HG03520 (cell line): ENCODE results near the gene STRA6.

ENCODE experiments used
- ATAC-seq: cut with Tn5 transposase; IDR thresholded peaks from one replicate; pipeline ENCODE4 v1.9.1; 2021; ENCODE audit warnings: mild to moderate bottlenecking, moderate library complexity; ENCODE audit not compliant: unreplicated experiment

Gene STRA6

DNA sequence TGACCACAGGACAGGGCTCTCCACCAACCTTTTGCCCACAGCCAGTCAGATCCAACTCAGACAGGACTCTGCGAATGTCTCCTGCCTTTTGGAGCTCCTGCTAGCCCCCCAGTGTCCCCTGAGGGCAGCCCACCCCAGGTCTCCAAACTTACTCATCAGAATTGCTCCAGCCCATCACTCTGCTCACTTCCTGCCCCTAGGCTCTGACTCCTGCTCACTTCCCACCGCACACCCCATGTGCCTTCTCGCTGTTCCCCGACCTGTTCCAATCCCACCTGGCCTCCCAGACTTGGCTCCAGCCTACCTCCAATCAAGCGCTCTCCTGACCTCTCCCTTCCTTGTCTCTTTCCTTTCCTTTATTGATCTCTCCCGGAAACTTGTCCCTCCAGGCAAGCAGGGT is 5.9 kb upstream of the STRA6 start:
- no peak for ATAC-seq

DNA sequence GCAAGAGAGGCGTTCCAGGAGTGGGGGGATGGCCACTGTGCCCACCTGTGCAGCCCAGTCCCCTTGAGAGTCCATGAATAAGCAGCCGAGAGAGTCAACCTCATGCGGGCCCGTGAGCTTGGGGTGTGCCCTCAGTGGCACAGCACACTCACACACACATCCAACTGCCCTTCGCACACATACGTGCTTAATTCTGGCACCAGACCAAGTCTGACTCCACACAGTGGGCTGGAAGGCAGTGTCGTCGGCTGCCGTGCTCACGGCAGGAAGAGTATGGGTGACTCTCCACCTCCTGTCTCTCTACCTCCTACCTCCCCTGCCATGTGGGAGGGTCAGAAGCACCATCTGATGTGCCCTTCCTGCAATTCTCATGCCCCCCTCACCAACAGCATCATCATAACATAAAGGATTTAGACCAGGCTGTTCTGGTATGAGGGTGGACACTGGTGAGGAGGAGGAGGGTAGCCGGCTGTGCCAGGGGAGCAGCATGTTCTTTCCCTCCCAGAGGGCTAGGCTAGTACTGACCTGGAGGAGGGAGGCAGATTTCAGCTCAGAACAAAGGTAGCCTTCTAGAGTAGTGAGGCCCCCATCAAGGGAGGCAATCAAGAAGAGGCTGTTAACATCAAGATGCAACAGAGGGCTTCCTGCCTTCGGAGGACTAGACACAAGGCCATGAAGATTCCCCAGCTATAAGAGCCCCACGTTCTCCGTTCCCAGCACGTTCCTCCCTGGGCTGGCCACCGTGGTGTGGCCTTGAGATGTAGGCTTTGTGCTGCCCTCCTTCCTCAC is 5.3 kb upstream of the STRA6 start:
- no peak for ATAC-seq

DNA sequence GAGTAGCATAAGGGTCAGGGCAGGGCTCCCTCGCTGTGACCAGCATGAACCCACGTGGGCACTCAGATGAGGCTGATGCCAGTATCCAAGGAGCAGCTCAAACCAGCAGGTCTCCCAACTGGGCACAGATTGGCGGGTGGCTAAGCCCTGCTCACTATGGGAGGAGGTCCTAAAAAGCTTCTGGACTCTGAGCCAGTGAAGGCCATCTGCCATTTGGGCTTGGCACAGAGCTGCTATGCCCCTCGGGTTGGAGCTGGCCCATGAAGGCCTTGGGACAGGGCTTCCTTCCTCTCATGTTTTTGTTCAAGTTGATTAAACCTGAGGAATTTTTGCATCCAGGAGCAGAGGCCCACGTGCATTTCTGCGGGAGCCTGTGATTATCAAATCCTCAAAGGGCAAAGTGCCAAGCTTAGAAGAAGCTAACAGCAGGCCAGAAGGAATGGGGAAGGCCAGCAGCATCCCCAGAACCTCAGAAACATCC is 4.3 kb upstream of the STRA6 start:
- no peak for ATAC-seq

DNA sequence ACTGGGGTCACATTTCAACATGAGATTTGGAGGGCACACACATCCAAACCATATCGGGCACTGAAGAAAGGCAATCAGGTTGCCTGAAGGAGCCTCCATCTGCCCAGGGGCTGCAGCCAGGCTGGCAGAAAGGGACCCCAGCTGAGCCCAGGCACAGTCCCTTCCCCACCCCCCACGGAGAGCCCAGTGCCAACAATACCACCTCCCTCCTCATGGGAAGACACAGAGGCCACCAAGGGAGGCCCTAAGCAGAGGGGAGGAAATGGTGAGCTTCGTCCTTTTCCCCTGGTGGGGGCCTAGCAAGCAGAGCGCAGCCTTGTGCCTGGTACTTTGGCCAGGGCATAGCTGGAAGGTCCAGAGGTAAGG is 3.0 kb upstream of the STRA6 start:
- no peak for ATAC-seq

DNA sequence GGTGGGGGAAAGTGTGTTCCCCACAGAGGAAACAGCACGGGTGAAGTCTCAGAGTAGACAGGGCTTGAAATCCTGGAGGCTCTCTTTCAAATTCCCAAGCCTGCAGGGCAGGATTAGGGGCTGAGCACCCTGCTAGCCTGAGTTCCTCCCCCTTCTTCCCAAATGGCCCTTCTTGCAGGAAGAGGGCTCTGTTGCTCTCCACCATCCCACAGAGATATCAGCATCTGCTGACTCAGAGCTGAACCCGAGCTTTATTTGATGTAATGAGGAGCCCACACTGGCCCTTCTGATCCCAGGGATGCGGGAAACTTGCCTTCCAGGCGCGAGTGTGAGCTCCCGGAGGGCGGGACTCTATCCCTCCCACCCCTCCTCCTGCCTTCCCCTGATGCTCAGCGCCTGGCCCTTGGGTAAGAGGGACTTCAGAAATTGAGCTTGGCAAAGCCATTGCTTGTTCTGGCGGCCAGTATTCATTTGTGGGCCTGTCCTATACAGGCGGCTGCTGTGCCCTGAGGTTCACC is 1.4 kb upstream of the STRA6 start:
- no peak for ATAC-seq

DNA sequence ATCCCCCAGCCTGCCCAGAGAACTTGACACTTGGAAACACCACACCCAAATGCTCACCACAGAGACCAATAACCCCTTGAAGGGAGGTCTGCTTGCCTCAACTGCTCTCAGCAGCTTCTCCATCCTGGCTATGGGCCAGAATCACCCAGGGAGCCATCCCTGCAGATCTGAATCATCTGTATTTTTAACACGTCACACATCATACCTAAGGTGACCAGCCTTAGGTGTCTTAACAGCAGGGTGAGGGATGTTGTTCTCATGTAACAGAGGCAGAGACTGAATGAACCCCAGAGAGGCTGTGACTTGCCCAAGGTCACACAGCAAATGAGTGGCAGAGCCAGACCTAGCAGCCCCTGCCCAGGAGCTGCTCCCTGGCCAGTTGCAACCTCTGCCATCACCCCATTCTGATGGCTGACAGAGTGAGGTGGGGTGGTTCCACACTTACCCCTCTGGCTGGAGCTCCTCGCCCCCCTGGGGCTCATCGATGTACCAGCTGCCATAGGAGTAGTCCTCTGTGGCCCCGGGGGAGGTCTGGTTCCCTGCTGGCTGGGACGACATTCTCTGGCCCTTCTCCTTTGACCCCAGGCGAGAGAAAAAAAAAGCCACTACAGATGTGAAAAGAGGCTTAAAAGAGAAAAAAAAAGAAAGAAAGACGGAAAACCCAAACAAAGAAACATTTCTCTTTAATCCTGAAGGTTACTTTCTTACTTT is 722 bp downstream of the STRA6 start:
- no peak for ATAC-seq

DNA sequence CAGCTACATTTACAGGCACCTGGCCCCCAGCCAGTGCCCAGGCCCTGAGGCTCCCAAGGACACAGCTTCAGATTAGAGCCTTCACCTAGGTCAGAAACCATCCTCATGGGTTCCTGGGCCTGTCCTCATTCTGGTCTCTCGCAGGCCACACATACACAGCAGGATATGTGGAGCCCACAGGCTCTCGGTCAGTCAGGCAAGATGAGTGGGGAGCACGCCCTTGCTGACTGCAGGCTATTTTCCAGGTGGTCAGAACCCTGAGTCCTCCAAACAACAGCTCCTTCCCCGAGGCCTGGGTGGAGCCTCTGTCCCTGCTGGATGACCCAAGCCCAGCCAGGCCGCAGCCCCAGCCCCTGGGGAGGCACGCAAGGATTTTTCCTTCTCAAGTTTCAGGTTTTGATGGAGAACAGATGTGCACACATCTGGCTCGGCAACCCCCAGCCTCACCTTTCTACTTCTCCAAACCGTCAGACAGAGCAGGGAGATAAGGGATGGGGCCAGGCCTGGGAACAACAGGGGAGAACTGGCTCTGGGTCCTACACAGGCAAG is 1.6 kb downstream of the STRA6 start:
- ATAC-seq: no peak

DNA sequence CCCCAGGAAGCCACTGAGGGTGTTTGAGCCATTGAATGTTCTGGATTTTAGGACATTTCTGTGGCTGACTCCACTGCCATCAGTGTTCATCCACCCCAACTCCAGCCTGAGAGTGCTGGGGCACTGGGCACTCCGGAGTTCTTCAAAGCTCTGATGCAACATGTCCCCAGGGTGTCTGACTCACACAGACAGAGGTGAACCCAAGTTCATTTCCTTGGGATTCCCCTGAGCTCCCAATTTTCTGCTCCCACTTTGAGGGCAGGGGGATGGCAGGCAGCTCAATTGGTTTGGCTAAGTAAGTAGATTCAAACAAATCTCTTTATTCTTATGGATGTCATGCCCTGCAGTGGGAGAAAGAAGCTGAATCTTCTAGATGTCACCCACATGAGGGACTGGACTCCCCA is 2.2 kb downstream of the STRA6 start:
- ATAC-seq: no peak

DNA sequence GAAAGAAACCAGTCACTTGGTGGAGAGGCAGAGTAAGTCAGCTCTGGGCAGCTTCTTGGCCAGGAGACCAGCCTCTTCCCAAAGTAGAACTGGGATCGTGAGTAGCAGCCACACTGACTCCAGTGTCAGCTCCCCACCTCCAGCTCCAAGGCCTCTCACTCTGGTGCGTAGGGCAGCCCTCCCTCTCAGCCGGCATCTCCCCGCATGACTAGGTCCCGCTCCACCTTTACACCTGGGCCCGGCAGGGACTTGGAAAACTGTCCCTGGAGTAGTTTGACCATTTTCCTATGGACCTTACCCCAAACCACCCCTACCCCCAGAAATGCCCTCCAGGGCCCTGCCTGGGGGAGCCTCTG is 3.3 kb downstream of the STRA6 start:
- no peak for ATAC-seq

DNA sequence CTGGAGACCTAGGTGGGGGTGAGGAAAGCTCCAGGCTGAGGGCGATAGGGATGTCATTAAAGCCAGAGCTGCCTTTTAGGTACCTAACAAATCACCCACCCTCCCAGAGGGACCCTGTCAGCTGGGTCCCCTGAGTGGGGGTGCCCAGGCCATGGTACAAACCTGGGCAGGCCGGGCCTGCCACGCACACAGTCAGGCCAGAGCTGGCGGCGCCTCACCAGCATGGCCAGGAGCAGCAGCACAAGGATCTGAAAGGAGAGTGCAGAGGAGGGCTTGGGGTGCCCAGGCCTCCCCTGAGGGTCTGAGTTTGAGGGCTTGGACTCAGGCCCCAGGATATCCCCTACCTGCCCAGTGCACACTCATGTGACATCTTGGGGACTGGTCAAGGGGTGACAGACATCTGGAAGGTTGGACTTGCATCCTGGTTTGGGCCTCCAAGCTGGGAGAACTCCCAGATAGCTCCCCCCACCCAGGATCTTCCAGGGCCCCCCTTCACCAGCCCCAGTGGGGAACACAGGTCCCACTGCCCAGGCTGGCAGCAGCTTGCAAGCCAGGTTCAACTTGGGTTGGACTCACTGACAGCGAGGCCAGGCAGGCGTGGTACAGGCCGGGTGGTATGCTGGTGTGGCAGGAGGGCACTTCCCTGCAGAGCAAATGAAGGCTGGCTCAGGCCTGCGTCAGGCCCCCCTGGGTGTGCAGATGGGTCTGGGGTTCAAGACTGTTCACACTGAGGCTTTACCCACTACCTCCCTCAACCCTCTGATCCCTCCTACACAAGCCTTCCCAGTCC is 5.2 kb downstream of the STRA6 start:
- ATAC-seq: no peak

DNA sequence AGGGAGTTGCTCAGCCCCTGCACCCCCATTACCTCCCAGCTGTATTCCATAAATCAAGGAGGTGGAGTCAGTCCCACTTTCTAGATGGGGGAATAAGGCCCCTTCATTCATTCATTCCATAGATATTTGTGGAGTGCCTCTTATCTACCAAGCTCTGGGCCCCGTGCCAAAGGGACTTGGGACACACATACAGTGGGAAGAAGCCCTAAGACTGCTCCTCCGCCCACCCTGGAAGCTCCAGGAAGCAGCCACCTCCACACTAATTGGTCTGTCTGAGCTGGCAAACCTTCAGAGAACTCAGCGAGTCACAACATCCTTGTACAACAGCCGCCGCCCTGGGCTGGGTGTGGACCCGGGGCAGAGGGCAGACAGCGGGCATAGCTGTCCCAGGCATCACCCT is 6.4 kb downstream of the STRA6 start:
- ATAC-seq: no peak

DNA sequence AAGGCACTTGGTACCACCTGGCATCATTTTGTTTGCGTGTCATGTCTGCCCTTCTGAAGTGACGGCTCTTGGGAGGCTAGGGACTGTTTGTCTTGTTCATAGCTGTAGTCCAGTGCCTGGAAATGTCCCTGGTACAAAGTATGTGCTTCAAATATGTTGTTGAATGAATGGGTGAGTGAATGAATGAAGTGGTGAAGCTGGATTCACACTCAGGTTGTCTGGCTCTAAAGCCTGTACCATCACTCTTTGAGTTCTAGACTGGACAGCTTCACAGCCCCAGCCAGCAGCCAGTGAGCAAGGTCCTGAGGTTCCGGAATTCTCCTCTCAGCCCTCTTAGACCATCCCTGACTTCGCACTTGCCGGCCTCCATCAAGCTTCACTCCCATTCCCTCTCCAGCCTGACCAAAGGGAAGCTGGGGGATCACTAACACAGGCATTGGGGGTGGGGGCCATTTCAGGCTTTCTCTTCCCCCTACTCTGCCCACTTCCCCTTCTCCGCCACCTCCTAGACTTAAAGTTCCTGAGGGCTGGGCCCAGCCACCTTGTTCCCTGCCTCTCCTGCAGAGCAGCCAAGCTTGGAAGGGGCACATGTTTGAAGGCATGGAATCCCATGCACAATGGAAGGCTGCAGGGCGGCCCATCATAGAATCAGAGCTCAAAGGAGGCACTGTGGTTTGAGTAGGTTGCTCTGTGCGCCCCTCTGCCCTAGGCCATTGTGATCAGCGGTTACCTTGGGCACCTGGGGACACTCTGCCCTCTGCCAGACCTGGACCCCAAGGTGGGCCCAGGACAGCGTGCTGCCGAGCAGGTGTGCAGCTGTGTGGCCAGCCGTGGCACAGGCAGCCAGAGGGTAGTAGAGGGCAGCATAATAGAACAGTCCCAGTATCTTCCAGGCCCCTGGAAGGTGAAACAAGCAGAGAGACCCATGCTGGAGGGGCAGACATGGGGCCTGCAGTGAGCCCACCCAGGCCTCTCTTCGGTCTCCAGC is 7.7 kb downstream of the STRA6 start:
- ATAC-seq: no peak

DNA sequence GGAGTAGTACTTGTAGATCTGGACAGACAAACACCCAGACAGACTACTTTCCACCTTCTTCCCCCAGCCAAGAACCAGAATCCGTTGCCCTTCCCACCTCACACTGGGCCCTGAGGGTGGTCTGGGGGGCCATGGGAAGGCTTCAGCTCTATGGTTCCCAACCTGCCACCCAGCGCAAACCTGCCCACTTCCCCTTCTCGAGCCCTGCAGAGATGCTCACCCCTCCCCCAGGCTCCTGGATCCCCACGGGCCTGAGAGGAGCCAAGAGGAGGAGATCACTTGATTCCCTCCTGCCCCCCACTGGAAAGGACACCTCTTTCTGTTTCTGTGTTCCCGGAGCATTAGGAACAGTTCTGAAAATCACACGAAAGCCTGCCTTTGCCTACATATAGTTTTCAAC is 8.7 kb downstream of the STRA6 start:
- ATAC-seq: no peak

DNA sequence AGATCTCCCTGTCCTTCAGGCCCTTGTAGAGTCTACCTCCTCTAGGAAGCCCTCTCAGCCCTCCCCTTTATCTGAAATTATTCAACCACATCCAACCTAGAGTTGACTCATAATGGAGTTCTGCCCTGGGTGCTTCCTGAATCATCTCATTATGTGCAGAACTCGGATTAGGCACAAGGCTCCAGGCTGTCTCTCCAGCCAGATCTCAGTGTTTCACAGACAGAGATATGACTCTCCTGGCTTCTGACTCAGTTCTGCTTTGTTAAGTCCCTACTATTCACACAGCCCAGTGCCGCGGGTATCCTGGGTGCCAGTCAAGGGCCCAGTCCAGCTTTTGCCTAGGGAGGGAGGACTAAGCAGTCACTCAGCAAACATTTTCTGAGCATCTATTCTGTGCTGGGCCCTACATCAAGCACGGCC is 9.3 kb downstream of the STRA6 start:
- ATAC-seq: no peak

DNA sequence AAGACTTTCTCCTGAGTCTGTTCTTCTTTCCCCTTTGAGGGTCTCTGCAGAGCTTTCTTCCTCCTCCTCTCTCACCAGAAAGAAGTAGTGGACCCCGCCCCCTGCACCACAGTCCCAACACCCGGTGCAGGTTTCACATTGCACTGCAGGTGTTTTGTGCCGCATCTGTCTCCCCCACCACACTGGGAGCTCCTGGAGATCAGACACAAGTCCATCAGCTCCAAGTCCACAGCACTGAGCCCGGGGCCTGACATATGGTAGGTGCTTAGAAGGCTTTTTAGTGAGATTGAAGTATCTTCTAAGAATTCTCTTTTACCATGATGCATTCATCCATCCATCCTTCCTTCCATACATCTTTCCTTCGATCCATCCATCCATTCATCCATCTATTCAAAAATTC is 9.8 kb downstream of the STRA6 start:
- ATAC-seq: no peak

DNA sequence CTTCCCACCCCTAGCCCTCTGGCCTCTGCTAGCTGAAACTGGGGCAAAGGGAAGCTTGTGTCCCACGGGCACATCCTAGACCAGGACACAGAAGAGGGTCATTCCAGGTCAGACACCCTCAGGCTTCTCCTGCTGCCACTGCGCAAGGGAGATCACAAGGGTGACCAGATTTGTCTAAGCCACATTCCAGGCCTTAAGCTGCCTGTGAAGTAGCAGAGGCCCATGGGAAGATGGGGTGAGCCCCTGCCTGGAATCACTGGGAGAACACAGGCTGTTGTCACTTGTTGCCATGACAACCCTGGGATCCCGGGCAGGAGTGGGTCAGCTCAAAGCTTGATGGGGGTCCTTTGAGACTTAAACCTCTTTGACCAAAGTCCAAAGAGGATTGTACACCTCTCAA is 10.8 kb downstream of the STRA6 start:
- no peak for ATAC-seq

DNA sequence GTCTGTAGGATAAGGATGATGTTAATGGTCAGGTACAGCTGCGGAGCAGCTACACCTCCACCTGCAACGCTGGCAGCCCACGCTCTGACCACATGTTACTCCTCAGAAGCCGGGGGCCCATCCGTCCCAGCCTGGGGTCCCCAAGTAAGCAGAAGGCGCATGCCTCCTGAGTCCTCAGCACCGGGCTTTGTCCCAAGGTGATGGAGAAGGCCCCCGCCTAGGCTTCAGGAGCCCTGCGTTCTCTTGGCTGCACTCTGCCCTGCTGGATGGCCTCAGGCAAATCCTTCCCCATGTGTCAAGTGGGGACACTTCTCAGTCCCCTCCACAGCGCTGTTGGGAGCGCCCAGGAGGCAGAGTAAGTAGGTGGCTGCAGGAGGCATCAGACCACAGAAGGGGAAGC is 14.4 kb downstream of the STRA6 start:
- no peak for ATAC-seq

DNA sequence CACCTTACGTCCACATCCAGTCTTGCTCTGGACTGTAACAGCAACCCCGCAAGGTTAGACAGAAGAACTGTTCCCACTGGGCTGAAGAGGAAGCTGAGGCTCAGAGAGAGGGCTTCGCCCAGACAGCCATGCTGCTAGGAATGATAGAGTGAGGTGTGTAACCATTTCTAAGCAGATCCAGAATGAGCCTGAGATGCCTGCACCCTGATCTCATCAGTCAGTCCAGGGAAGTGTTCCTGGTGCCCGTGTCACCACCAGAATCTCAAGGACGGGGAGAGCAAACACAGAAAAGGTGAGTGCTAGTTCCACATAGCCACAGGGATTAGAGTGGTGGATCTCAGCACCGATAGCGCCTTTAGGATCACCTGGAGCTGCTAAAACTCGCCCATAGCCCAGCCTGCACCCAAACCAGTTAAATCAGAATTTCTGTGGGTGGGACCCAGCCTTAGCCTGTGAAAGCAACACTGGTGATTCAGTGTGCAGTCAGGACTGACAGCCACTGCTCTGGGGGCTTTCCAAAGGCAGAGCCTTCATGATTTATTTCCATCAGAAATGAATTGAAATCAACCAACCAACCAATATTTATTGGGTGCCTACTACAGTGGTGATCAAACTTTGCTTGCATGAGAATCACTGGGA is 16.8 kb downstream of the STRA6 start:
- no peak for ATAC-seq

DNA sequence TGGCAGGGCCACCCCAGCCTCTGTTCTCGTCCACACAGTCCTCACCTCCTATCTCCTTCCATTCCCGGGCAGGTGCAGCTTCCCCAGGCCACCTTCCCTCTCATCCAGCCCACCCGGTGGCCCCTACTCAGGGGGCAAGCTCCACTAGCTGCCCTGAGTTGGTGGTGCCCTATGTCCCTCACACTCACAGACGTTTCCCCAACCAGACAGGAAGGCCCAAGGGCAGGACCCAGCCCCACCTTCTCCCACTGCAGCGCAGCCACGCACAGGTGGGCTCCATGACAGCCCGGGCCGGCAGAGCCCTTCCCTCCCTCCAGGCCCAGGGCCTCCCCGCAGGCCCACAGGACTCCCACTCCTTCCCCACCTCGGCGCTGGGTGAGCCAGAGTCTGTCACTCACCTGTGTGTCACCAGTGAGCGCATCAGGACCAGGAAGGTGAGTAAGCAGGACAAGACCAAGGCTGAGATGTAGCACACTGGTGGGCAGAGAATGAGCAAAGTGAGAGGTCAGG is 17.9 kb downstream of the STRA6 start:
- no peak for ATAC-seq
